CD4-positive, CD25-positive, alpha-beta regulatory T cell (primary cell): Measurements from ENCODE around the gene EPB41L4B. TPM values are rescaled to one million over a fixed set of nuclear protein-coding genes. Genes with fewer than 3 reads are reported as not detected.
"Not testable (repeated sequence)": the region's sequence is repeated elsewhere in the genome, so short reads cannot be mapped to it uniquely, and the experiment has no call there.

Experiments used
- ATAC-seq, 2 donors: fragments of 150-1000 bp; cut with Tn5 transposase; one replicate each; pipeline ENCODE4 v1.10.0; 2021; ENCODE audit warnings: low read depth in 2 of 2, moderate number of reproducible peaks in 2 of 2, moderate library complexity in 1 of 2
- DNase-seq, 3 donors: peaks; one replicate each; pipeline versions ENCODE4 v3.0.0 to v3.0.0-alpha.2; 2012 to 2022; ENCODE audit warnings: mixed read lengths in 1 of 3
- H3K27ac ChIP-seq: one replicate; pipeline ENCODE4 v1.7.0; 2013; ENCODE audit warnings: mild to moderate bottlenecking, low read length; ENCODE audit not compliant: insufficient read depth, poor library complexity, severe bottlenecking
- H3K27me3 ChIP-seq: one replicate; pipeline ENCODE4 v1.7.0; 2013; ENCODE audit warnings: low read length; ENCODE audit not compliant: control insufficient read depth, insufficient read depth
- H3K36me3 ChIP-seq: one replicate; pipeline ENCODE4 v1.7.0; 2013; ENCODE audit warnings: mild to moderate bottlenecking, low read length, moderate library complexity; ENCODE audit not compliant: control insufficient read depth, insufficient read depth
- H3K4me1 ChIP-seq: 2 replicates; pipeline ENCODE4 v1.7.0; 2013; ENCODE audit warnings: mild to moderate bottlenecking, low read length; ENCODE audit not compliant: insufficient read depth, control insufficient read depth, poor library complexity, severe bottlenecking
- H3K4me3 ChIP-seq: one replicate; pipeline ENCODE4 v1.7.0; 2013; ENCODE audit warnings: low read depth, mild to moderate bottlenecking, low read length, moderate library complexity
- H3K9me3 ChIP-seq, 2 experiments: 1 replicate in 1 of 2; 2 replicates in 1 of 2; pipeline ENCODE4 v1.7.0; 2013; ENCODE audit warnings: low read length in 2 of 2, mild to moderate bottlenecking in 1 of 2, moderate library complexity in 1 of 2; ENCODE audit not compliant: control insufficient read depth in 2 of 2
- H3K27ac Mint-ChIP-seq, 3 donors: one replicate each; pipeline ENCODE4 v1.8.0; 2020 to 2022; ENCODE audit warnings: mild to moderate bottlenecking in 3 of 3, mixed read lengths in 3 of 3, moderate library complexity in 2 of 3
- H3K27me3 Mint-ChIP-seq: one replicate; pipeline ENCODE4 v1.8.0; 2022; ENCODE audit warnings: mild to moderate bottlenecking, mixed read lengths
- H3K36me3 Mint-ChIP-seq: one replicate; pipeline ENCODE4 v1.8.0; 2020; ENCODE audit warnings: mixed read lengths
- H3K4me1 Mint-ChIP-seq, 4 donors: one replicate each; pipeline ENCODE4 v1.8.0; 2020 to 2022; ENCODE audit warnings: mixed read lengths in 4 of 4, mild to moderate bottlenecking in 1 of 4
- H3K4me3 Mint-ChIP-seq, 4 donors: one replicate each; pipeline ENCODE4 v1.8.0; 2020 to 2022; ENCODE audit warnings: mild to moderate bottlenecking in 4 of 4, mixed read lengths in 4 of 4, moderate library complexity in 3 of 4
- H3K9me3 Mint-ChIP-seq, 7 donors: one replicate each; pipeline ENCODE4 v1.8.0; 2020 to 2022; ENCODE audit warnings: mixed read lengths in 7 of 7, mild to moderate bottlenecking in 3 of 7, moderate library complexity in 2 of 7
- polyA plus RNA-seq, 4 donors: library from polyadenylated mRNA; unstranded; fragments of 300-500 nt; fragmentation: Illumina TruSeq; gene quantifications; one replicate each; pipeline ENCODE4 v1.2.3, GENCODE V29; 2021
- total RNA-seq: library from RNA; stranded (reverse); gene quantifications from one replicate; pipeline ENCODE4 v1.2.3, GENCODE V29; 2022

Gene EPB41L4B
- total and polyA plus RNA-seq, 5 donors from 2014 or later, result not detected

GRCh38 chr9:109349421-109349846, 28.6 kb upstream of the EPB41L4B start:
- Mint-ChIP-seq H3K4me3 (no peak overlapping the region), H3K27me3 (peaks cover 10% of the 10 kb centered on the region), H3K9me3 (peaks cover 0 to 1% (median 0%) of the 10 kb centered on the region in 7 donors), H3K27ac (no peak overlapping the region), H3K4me1 (no peaks in the 10 kb centered on the region), H3K36me3 (no peaks in the 10 kb centered on the region)
- H3K9me3 ChIP-seq, result no peaks in the 10 kb centered on the region
- no peaks in the 10 kb centered on the region for H3K4me1 ChIP-seq
- H3K27ac ChIP-seq, result no peak overlapping the region
- no peaks in the 10 kb centered on the region for H3K36me3 ChIP-seq
- no peaks in the 10 kb centered on the region for H3K27me3 ChIP-seq
- DNase-seq (no peak), ATAC-seq (no peak)
- H3K4me3 ChIP-seq, result no peak overlapping the region

- Histone ChIP-seq H3K9me3 (no peaks in the 10 kb centered on the region), H3K27me3 (no peaks in the 10 kb centered on the region), H3K4me3 (no peak overlapping the region), H3K36me3 (no peaks in the 10 kb centered on the region), H3K4me1 (no peaks in the 10 kb centered on the region), H3K27ac (no peak overlapping the region)
- Mint-ChIP-seq H3K27ac (no peak overlapping the region), H3K4me3 (no peak overlapping the region), H3K4me1 (no peaks in the 10 kb centered on the region), H3K36me3 (no peaks in the 10 kb centered on the region), H3K9me3 (peaks cover 0 to 1% (median 0%) of the 10 kb centered on the region in 7 donors), H3K27me3 (no peaks in the 10 kb centered on the region)
- DNase-seq, result no peak
- ATAC-seq, result no peak
These were observed 26.0 kb upstream of the EPB41L4B start for GRCh38 chr9:109346904-109347303.

- H3K9me3 ChIP-seq, result no peaks in the 10 kb centered on the region
- ATAC-seq (no peak), DNase-seq (no peak)
- no peak overlapping the region for H3K4me3 Mint-ChIP-seq
- no peaks in the 10 kb centered on the region for H3K36me3 ChIP-seq
- no peaks in the 10 kb centered on the region for H3K36me3 Mint-ChIP-seq
- no peaks in the 10 kb centered on the region for H3K27me3 ChIP-seq
- no peaks in the 10 kb centered on the region for H3K27me3 Mint-ChIP-seq
- no peaks in the 10 kb centered on the region for H3K4me1 ChIP-seq
- no peak overlapping the region for H3K27ac Mint-ChIP-seq
- H3K4me3 ChIP-seq, result no peak overlapping the region
- H3K27ac ChIP-seq, result no peak overlapping the region
- peaks cover 0 to 1% (median 0%) of the 10 kb centered on the region in 7 donors for H3K9me3 Mint-ChIP-seq
- no peaks in the 10 kb centered on the region for H3K4me1 Mint-ChIP-seq
These were observed 24.0 kb upstream of the EPB41L4B start for GRCh38 chr9:109344866-109345265.

GRCh38 chr9:109342878-109343277, 22.0 kb upstream of the EPB41L4B start:
- Histone ChIP-seq H3K4me1 (no peaks in the 10 kb centered on the region), H3K27me3 (no peaks in the 10 kb centered on the region), H3K27ac (no peak overlapping the region), H3K36me3 (no peaks in the 10 kb centered on the region), H3K4me3 (no peak overlapping the region), H3K9me3 (no peaks in the 10 kb centered on the region)
- Mint-ChIP-seq H3K4me3 (no peak overlapping the region), H3K36me3 (no peaks in the 10 kb centered on the region), H3K4me1 (no peaks in the 10 kb centered on the region), H3K9me3 (no peaks in the 10 kb centered on the region), H3K27me3 (no peaks in the 10 kb centered on the region), H3K27ac (no peak overlapping the region)
- ATAC-seq, result no peak
- DNase-seq, result no peak

- Histone ChIP-seq H3K4me3 (no peak overlapping the region), H3K9me3 (no peaks in the 10 kb centered on the region), H3K4me1 (no peaks in the 10 kb centered on the region), H3K27me3 (no peaks in the 10 kb centered on the region), H3K36me3 (no peaks in the 10 kb centered on the region), H3K27ac (no peak overlapping the region)
- no peak for DNase-seq
- Mint-ChIP-seq H3K4me1 (no peaks in the 10 kb centered on the region), H3K9me3 (no peaks in the 10 kb centered on the region), H3K36me3 (no peaks in the 10 kb centered on the region), H3K27ac (no peak overlapping the region), H3K27me3 (no peaks in the 10 kb centered on the region), H3K4me3 (no peak overlapping the region)
- no peak for ATAC-seq
These were observed 20.7 kb upstream of the EPB41L4B start for GRCh38 chr9:109341561-109341960.

GRCh38 chr9:109340979-109341378, 20.1 kb upstream of the EPB41L4B start:
- H3K27ac ChIP-seq, H3K9me3 ChIP-seq, DNase-seq, H3K9me3 Mint-ChIP-seq, H3K4me3 Mint-ChIP-seq, H3K36me3 ChIP-seq, H3K4me1 Mint-ChIP-seq, H3K27me3 Mint-ChIP-seq, H3K27me3 ChIP-seq, H3K36me3 Mint-ChIP-seq, H3K27ac Mint-ChIP-seq, H3K4me1 ChIP-seq, H3K4me3 ChIP-seq, ATAC-seq: not testable (repeated sequence)

GRCh38 chr9:109336409-109336808, 15.6 kb upstream of the EPB41L4B start:
- no peaks in the 10 kb centered on the region for H3K4me1 Mint-ChIP-seq
- no peak for ATAC-seq

GRCh38 chr9:109335929-109336328, 15.1 kb upstream of the EPB41L4B start:
- Mint-ChIP-seq H3K9me3 (peaks cover 0 to 1% (median 0%) of the 10 kb centered on the region in 7 donors), H3K4me3 (no peak overlapping the region), H3K27me3 (peaks cover 6% of the 10 kb centered on the region), H3K36me3 (no peaks in the 10 kb centered on the region), H3K27ac (no peak overlapping the region), H3K4me1 (no peaks in the 10 kb centered on the region)
- Histone ChIP-seq H3K4me1 (no peaks in the 10 kb centered on the region), H3K4me3 (no peak overlapping the region), H3K27ac (no peak overlapping the region), H3K9me3 (no peaks in the 10 kb centered on the region), H3K27me3 (no peaks in the 10 kb centered on the region), H3K36me3 (no peaks in the 10 kb centered on the region)
- ATAC-seq (no peak), DNase-seq (no peak)

More at GRCh38 chr9:109336409-109336808, 15.6 kb upstream of the EPB41L4B start:
- Mint-ChIP-seq H3K9me3 (peaks cover 0 to 1% (median 0%) of the 10 kb centered on the region in 7 donors), H3K27ac (no peak overlapping the region), H3K36me3 (no peaks in the 10 kb centered on the region), H3K4me3 (no peak overlapping the region), H3K27me3 (peaks cover 6% of the 10 kb centered on the region)
- Histone ChIP-seq H3K27ac (no peak overlapping the region), H3K9me3 (no peaks in the 10 kb centered on the region), H3K4me3 (no peak overlapping the region), H3K4me1 (no peaks in the 10 kb centered on the region), H3K36me3 (no peaks in the 10 kb centered on the region), H3K27me3 (no peaks in the 10 kb centered on the region)
- no peak for DNase-seq
